A549 (cell line): Measurements from ENCODE around the gene RAB42.

Experiments used
- BHLHE40 ChIP-seq: IDR thresholded peaks from 2 replicates; pipeline ENCODE4 v1.6.1; 2012; ENCODE audit warnings: low read depth, low read length, inconsistent platforms
- CBX8 ChIP-seq: fragments of 200-600 bp; sonication (generic); IDR thresholded peaks from 2 replicates; pipeline ENCODE4 v1.6.1; 2016
- CEBPB ChIP-seq, 2 experiments: fragments of >200 bp in 1 of 2; sonication (Bioruptor Twin) in 1 of 2; formaldehyde crosslinking in 1 of 2; IDR thresholded peaks; 2 replicates each; pipeline ENCODE4 v1.6.1; 2012 to 2016
- CHD4 ChIP-seq: fragments of 200-600 bp; sonication (generic); IDR thresholded peaks from 2 replicates; pipeline ENCODE4 v1.6.1; 2016; ENCODE audit warnings: antibody characterized with exemption, mild to moderate bottlenecking, borderline replicate concordance
- CTCF ChIP-seq: fragments of >200 bp; sonication (Bioruptor Twin); formaldehyde crosslinking; IDR thresholded peaks from 3 replicates; pipeline ENCODE4 v1.5.1; 2016
- EHMT2 ChIP-seq: fragments of 200-600 bp; sonication (generic); IDR thresholded peaks from 2 replicates; pipeline ENCODE4 v1.6.1; 2016; ENCODE audit warnings: antibody characterized with exemption, low read depth, mild to moderate bottlenecking, moderate library complexity
- PHF8 ChIP-seq: fragments of 200-600 bp; sonication (generic); IDR thresholded peaks from 2 replicates; pipeline ENCODE4 v1.6.1; 2016; ENCODE audit warnings: low read depth, mild to moderate bottlenecking, antibody characterized with exemption, moderate library complexity, borderline replicate concordance
- POLR2AphosphoS2 ChIP-seq: conservative IDR thresholded peaks from 2 replicates; pipeline ENCODE4 v1.6.1; 2012; ENCODE audit warnings: low read length, improper control_type of control experiment, inconsistent platforms
- REST ChIP-seq: fragments of 200-600 bp; sonication (generic); IDR thresholded peaks from 2 replicates; pipeline ENCODE4 v1.6.1; 2016; ENCODE audit warnings: antibody characterized with exemption, mild to moderate bottlenecking, moderate library complexity
- RFX5 ChIP-seq: fragments of 450-650 bp; IDR thresholded peaks from 2 replicates; pipeline ENCODE4 v1.7.1; 2014; ENCODE audit warnings: antibody characterized with exemption, mild to moderate bottlenecking, moderate library complexity
- SMC3 ChIP-seq: fragments of >200 bp; sonication (Bioruptor Twin); formaldehyde crosslinking; IDR thresholded peaks from 3 replicates; pipeline ENCODE4 v1.6.1; 2018; ENCODE audit warnings: inconsistent platforms
- TF ChIP-seq, protein P1 (sequence below): fragments of 450-650 bp; IDR thresholded peaks from 2 replicates; pipeline ENCODE4 v1.6.1; 2014; ENCODE audit warnings: antibody characterized with exemption
- TF ChIP-seq, protein P2 (sequence below): fragments of 150-350 bp; IDR thresholded peaks from 2 replicates; pipeline ENCODE4 v1.6.1; 2014; ENCODE audit warnings: low read depth, mild to moderate bottlenecking, low read length

DNA sequence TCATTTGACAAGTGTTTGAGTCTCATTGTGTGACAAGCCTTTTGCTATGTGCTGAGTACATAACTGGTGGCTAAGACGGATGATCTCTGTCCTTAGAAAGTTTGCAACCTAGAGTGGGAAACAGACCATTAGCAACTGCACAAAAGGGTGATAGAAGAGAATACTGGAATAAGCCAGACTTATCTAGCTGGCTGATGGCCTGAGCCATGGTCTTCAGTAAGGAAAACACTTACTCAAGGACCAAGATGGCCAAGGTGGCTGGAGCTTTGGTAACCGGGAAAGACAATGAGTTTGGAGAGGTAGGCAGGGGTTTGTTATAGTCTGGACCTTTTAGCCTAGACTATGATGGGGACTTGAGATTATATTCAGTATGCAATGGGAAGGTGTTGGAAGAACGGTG is 52.4 kb downstream of the RAB42 start:
- TF ChIP-seq POLR2AphosphoS2 (no peak), EHMT2 (no peak), CTCF (no peak), PHF8 (no peak), RFX5 (no peak), CBX8 (no peak), SMC3 (no peak), REST (no peak), CHD4 (no peak), BHLHE40 (no peak), CEBPB (IDR thresholded peaks at IDR 0.05) (no peak)
- TF ChIP-seq, protein P1, sequence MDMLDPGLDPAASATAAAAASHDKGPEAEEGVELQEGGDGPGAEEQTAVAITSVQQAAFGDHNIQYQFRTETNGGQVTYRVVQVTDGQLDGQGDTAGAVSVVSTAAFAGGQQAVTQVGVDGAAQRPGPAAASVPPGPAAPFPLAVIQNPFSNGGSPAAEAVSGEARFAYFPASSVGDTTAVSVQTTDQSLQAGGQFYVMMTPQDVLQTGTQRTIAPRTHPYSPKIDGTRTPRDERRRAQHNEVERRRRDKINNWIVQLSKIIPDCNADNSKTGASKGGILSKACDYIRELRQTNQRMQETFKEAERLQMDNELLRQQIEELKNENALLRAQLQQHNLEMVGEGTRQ = no peak
- TF ChIP-seq, protein P2, sequence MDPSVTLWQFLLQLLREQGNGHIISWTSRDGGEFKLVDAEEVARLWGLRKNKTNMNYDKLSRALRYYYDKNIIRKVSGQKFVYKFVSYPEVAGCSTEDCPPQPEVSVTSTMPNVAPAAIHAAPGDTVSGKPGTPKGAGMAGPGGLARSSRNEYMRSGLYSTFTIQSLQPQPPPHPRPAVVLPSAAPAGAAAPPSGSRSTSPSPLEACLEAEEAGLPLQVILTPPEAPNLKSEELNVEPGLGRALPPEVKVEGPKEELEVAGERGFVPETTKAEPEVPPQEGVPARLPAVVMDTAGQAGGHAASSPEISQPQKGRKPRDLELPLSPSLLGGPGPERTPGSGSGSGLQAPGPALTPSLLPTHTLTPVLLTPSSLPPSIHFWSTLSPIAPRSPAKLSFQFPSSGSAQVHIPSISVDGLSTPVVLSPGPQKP = no peak
